ENCODE data around the gene YWHAG. TPM values are rescaled to one million over a fixed set of nuclear protein-coding genes. Genes with fewer than 3 reads are reported as not detected.

The YWHAG gene
- total and polyA plus RNA-seq, 4 donors, result 11.6 to 46.7 (median 43.5) TPM

DNA sequence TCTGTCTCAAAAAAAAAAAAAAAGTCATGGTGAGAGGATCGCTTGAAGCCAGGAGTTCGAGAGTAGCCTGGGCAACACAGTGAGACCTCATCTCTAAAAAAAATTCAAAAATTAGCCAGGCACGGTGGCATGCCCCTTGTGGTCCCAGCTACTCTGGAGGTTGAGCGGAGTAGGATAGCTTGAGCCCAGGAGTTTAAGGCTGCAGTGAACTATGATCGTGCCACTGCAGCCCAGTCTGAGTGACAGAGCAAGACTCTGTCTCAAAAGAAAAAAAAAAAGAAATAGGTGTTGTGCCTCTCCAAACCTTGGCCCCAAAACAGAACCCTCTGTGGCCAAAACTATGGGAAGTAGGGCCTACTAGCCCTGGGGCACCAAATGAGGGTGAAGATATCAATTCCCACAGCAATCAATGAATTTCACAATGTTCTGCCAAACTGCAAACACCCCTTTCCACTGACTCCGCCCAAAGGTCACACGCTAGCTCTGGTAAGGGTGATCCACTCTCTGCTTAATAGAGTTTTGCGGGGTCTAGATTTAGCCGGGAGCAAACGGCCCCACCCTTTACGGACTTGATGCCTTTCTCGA, 33.8 kb upstream of the YWHAG start:
- H3K4me1 ChIP-seq (ENCODE audit: control insufficient read depth in 4 of 4, insufficient read depth in 4 of 4, low read length in 3 of 4), result peaks cover 3 to 19% (median 13%) of the 10 kb centered on the region in 4 donors
- H3K36me3 ChIP-seq (ENCODE audit: control insufficient read depth in 4 of 4, insufficient read depth in 3 of 4, low read depth in 1 of 4, low read length in 3 of 4), result no peaks in the 10 kb centered on the region
- no peaks in the 10 kb centered on the region for H3K27me3 ChIP-seq (ENCODE audit: control insufficient read depth in 4 of 4, insufficient read depth in 4 of 4, low read length in 3 of 4)
- TF ChIP-seq JUND (IDR thresholded peaks at IDR 0.05) (peak; percentile 31 to 35), NR2F2 (IDR thresholded peaks at IDR 0.05) (peak; percentile 92), FOXA1 (IDR thresholded peaks at IDR 0.05) (peak; percentile 43), RAD21 (IDR thresholded peaks at IDR 0.05) (peak in 1 of 2 donors; percentile 37), EGR1 (IDR thresholded peaks at IDR 0.05; ENCODE audit: low read depth in 2 of 2) (peak in 1 of 2 donors; percentile 45), HNF4G (IDR thresholded peaks at IDR 0.05) (peak; percentile 60), SP1 (IDR thresholded peaks at IDR 0.05) (peak; percentile 90), YY1 (IDR thresholded peaks at IDR 0.05) (no peak), GABPA (IDR thresholded peaks at IDR 0.05 in 1 of 2, conservative IDR thresholded peaks at IDR 0.05 in 1 of 2) (no peak), RXRA (IDR thresholded peaks at IDR 0.05) (peak; percentile 79 to 87), FOXA2 (IDR thresholded peaks at IDR 0.05) (no peak), HNF4A (conservative IDR thresholded peaks at IDR 0.05) (peak; percentile 75 to 77), TAF1 (conservative IDR thresholded peaks at IDR 0.05) (no peak)
- TF ChIP-seq, protein P1, sequence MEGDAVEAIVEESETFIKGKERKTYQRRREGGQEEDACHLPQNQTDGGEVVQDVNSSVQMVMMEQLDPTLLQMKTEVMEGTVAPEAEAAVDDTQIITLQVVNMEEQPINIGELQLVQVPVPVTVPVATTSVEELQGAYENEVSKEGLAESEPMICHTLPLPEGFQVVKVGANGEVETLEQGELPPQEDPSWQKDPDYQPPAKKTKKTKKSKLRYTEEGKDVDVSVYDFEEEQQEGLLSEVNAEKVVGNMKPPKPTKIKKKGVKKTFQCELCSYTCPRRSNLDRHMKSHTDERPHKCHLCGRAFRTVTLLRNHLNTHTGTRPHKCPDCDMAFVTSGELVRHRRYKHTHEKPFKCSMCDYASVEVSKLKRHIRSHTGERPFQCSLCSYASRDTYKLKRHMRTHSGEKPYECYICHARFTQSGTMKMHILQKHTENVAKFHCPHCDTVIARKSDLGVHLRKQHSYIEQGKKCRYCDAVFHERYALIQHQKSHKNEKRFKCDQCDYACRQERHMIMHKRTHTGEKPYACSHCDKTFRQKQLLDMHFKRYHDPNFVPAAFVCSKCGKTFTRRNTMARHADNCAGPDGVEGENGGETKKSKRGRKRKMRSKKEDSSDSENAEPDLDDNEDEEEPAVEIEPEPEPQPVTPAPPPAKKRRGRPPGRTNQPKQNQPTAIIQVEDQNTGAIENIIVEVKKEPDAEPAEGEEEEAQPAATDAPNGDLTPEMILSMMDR (IDR thresholded peaks at IDR 0.05; ENCODE audit: low read depth, low read length, missing input control), result no peak
- TF ChIP-seq, protein P2, sequence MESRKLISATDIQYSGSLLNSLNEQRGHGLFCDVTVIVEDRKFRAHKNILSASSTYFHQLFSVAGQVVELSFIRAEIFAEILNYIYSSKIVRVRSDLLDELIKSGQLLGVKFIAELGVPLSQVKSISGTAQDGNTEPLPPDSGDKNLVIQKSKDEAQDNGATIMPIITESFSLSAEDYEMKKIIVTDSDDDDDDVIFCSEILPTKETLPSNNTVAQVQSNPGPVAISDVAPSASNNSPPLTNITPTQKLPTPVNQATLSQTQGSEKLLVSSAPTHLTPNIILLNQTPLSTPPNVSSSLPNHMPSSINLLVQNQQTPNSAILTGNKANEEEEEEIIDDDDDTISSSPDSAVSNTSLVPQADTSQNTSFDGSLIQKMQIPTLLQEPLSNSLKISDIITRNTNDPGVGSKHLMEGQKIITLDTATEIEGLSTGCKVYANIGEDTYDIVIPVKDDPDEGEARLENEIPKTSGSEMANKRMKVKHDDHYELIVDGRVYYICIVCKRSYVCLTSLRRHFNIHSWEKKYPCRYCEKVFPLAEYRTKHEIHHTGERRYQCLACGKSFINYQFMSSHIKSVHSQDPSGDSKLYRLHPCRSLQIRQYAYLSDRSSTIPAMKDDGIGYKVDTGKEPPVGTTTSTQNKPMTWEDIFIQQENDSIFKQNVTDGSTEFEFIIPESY (IDR thresholded peaks at IDR 0.05), result peak; percentile 72
- TF ChIP-seq, protein P3, sequence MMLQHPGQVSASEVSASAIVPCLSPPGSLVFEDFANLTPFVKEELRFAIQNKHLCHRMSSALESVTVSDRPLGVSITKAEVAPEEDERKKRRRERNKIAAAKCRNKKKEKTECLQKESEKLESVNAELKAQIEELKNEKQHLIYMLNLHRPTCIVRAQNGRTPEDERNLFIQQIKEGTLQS (IDR thresholded peaks at IDR 0.05), result no peak
- TF ChIP-seq, protein P4, sequence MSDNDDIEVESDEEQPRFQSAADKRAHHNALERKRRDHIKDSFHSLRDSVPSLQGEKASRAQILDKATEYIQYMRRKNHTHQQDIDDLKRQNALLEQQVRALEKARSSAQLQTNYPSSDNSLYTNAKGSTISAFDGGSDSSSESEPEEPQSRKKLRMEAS (IDR thresholded peaks at IDR 0.05), result peak; percentile 73
- TF ChIP-seq, protein P5, sequence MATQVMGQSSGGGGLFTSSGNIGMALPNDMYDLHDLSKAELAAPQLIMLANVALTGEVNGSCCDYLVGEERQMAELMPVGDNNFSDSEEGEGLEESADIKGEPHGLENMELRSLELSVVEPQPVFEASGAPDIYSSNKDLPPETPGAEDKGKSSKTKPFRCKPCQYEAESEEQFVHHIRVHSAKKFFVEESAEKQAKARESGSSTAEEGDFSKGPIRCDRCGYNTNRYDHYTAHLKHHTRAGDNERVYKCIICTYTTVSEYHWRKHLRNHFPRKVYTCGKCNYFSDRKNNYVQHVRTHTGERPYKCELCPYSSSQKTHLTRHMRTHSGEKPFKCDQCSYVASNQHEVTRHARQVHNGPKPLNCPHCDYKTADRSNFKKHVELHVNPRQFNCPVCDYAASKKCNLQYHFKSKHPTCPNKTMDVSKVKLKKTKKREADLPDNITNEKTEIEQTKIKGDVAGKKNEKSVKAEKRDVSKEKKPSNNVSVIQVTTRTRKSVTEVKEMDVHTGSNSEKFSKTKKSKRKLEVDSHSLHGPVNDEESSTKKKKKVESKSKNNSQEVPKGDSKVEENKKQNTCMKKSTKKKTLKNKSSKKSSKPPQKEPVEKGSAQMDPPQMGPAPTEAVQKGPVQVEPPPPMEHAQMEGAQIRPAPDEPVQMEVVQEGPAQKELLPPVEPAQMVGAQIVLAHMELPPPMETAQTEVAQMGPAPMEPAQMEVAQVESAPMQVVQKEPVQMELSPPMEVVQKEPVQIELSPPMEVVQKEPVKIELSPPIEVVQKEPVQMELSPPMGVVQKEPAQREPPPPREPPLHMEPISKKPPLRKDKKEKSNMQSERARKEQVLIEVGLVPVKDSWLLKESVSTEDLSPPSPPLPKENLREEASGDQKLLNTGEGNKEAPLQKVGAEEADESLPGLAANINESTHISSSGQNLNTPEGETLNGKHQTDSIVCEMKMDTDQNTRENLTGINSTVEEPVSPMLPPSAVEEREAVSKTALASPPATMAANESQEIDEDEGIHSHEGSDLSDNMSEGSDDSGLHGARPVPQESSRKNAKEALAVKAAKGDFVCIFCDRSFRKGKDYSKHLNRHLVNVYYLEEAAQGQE (IDR thresholded peaks at IDR 0.05), result peak; percentile 49
- H3K9ac ChIP-seq (ENCODE audit: low read depth in 1 of 2, low read length in 2 of 2), result peak overlapping the region in 1 of 2 donors; percentile 18
- 32% methylated on average over 12 of the region's 12 CpGs for WGBS
- peak overlapping the region; percentile 94 to 97 for H3K27ac ChIP-seq (ENCODE audit: low read depth in 1 of 2, low read length in 2 of 2)
- no peaks in the 10 kb centered on the region for H3K9me3 ChIP-seq (ENCODE audit: control insufficient read depth in 4 of 4, low read length in 3 of 4)
- peak overlapping the region; percentile 29 to 67 (median 64) for H3K4me3 ChIP-seq (ENCODE audit: low read depth in 1 of 3, low read length in 3 of 3)
- DNase-seq (ENCODE audit: low spot score), result no peak
